H1 (cell line): ENCODE measurements around the gene DEPP1. TPM values are rescaled to one million over a fixed set of nuclear protein-coding genes. Genes with fewer than 3 reads are reported as not detected.

ENCODE experiments used
- ASH2L ChIP-seq: fragments of 200-600, 300-600 bp; sonication (generic); IDR thresholded peaks from one replicate; pipeline ENCODE4 v1.7.1; 2017; ENCODE audit warnings: low read length
- CBX5 ChIP-seq: fragments of 300-800, 300-1000 bp; sonication (generic); IDR thresholded peaks from 2 replicates; pipeline ENCODE4 v1.7.1; 2016; ENCODE audit warnings: antibody characterized with exemption, low read length, low read depth
- JUND ChIP-seq: IDR thresholded peaks from 2 replicates; pipeline ENCODE4 v1.6.1; 2011; ENCODE audit warnings: mild to moderate bottlenecking, improper control_type of control experiment, low read length
- KDM4A ChIP-seq: IDR thresholded peaks from one replicate; pipeline ENCODE4 v1.7.1; 2012; ENCODE audit warnings: low read depth, mild to moderate bottlenecking, moderate library complexity, low read length, inconsistent platforms; ENCODE audit not compliant: severe bottlenecking
- POLR2AphosphoS5 ChIP-seq: IDR thresholded peaks from 2 replicates; pipeline ENCODE4 v1.6.1; 2011; ENCODE audit warnings: low read depth, low read length
- RBBP5 ChIP-seq: IDR thresholded peaks from 2 replicates; pipeline ENCODE4 v1.7.1; 2012; ENCODE audit warnings: low read depth, mild to moderate bottlenecking, inconsistent platforms, low read length, moderate library complexity, borderline replicate concordance
- RNF2 ChIP-seq: fragments of 200-900, 300-1000 bp; sonication (generic); IDR thresholded peaks from 2 replicates; pipeline ENCODE4 v1.7.1; 2016; ENCODE audit warnings: borderline replicate concordance, low read depth, mild to moderate bottlenecking, antibody characterized with exemption, low read length; ENCODE audit not compliant: poor library complexity, severe bottlenecking; ENCODE audit errors: missing control alignments
- SIRT6 ChIP-seq: IDR thresholded peaks from one replicate; pipeline ENCODE4 v1.7.1; 2012; ENCODE audit warnings: low read length, inconsistent platforms
- SP2 ChIP-seq: IDR thresholded peaks from 2 replicates; pipeline ENCODE4 v1.6.1; 2012; ENCODE audit warnings: mild to moderate bottlenecking, low read length, inconsistent platforms
- SUZ12 ChIP-seq: fragments of 200-600 bp; sonication (generic); IDR thresholded peaks from 2 replicates; pipeline ENCODE4 v1.6.1; 2012; ENCODE audit warnings: mild to moderate bottlenecking, inconsistent platforms, low read length, moderate library complexity, mixed read lengths
- TAF1 ChIP-seq: IDR thresholded peaks from 2 replicates; pipeline ENCODE4 v1.6.1; 2011; ENCODE audit warnings: mild to moderate bottlenecking, low read depth, low read length
- TAF7 ChIP-seq: optimal IDR thresholded peaks from 2 replicates; pipeline ENCODE3; 2011; ENCODE audit warnings: low read depth, mild to moderate bottlenecking, inconsistent platforms, low read length, moderate library complexity, borderline replicate concordance
- polyA plus RNA-seq, 7 experiments: library from polyadenylated mRNA; depleted of rRNA in 3 of 7; stranded (reverse) in 5 of 7; unstranded in 2 of 7; fragments of >200 nt in 5 of 7; fragments of 200-250 nt in 2 of 7; gene quantifications; 1 replicate in 5 of 7; 2 replicates in 1 of 7; 4 replicates in 1 of 7; pipeline versions ENCODE4 v1.2.1 to v1.2.3, GENCODE V29; 2011 to 2013; ENCODE audit warnings: missing spikeins in 2 of 7, mixed read lengths in 2 of 7
- total RNA-seq: library from RNA; stranded (reverse); fragmentation: NEBNext Ultra II Directional; extraction: Animal tissue kit (Norgen Biotek cat#: 25700); gene quantifications from 2 replicates; pipeline ENCODE4 v1.2.1, GENCODE V29; 2021
- TF ChIP-seq, protein P1 (sequence below): fragments of 300-600 bp; sonication (generic); IDR thresholded peaks from 2 replicates; pipeline ENCODE4 v1.7.1; 2012; ENCODE audit warnings: low read length, moderate library complexity, mild to moderate bottlenecking, inconsistent platforms; ENCODE audit not compliant: insufficient replicate concordance

Gene DEPP1
- total and polyA plus RNA-seq, 2 of the 8 experiments (the other 6 are each of a cell fraction or from before 2014, with no cell fraction given) = 0.67 to 4.5 TPM

DNA sequence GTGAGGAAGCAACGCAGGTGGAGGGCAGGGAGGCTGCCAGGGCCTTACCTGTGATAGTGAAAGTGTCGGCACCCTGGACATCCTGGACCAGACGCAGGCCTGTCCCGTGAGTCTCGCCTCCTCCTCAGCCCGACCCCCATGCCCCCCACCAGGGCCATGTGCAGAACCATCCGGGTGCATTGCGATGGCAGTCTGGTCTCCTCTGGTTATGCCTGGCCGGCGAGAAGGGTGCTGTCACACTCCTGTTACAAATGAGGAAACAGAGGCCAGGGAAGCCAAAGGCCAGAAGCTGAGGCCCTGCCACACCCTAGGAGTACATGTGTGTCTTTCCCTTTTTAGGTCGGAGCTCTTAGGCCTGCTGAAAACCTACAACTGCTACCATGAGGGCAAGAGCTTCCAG lies 7.2 kb downstream of the DEPP1 start (continued):
- TF ChIP-seq, protein P1, sequence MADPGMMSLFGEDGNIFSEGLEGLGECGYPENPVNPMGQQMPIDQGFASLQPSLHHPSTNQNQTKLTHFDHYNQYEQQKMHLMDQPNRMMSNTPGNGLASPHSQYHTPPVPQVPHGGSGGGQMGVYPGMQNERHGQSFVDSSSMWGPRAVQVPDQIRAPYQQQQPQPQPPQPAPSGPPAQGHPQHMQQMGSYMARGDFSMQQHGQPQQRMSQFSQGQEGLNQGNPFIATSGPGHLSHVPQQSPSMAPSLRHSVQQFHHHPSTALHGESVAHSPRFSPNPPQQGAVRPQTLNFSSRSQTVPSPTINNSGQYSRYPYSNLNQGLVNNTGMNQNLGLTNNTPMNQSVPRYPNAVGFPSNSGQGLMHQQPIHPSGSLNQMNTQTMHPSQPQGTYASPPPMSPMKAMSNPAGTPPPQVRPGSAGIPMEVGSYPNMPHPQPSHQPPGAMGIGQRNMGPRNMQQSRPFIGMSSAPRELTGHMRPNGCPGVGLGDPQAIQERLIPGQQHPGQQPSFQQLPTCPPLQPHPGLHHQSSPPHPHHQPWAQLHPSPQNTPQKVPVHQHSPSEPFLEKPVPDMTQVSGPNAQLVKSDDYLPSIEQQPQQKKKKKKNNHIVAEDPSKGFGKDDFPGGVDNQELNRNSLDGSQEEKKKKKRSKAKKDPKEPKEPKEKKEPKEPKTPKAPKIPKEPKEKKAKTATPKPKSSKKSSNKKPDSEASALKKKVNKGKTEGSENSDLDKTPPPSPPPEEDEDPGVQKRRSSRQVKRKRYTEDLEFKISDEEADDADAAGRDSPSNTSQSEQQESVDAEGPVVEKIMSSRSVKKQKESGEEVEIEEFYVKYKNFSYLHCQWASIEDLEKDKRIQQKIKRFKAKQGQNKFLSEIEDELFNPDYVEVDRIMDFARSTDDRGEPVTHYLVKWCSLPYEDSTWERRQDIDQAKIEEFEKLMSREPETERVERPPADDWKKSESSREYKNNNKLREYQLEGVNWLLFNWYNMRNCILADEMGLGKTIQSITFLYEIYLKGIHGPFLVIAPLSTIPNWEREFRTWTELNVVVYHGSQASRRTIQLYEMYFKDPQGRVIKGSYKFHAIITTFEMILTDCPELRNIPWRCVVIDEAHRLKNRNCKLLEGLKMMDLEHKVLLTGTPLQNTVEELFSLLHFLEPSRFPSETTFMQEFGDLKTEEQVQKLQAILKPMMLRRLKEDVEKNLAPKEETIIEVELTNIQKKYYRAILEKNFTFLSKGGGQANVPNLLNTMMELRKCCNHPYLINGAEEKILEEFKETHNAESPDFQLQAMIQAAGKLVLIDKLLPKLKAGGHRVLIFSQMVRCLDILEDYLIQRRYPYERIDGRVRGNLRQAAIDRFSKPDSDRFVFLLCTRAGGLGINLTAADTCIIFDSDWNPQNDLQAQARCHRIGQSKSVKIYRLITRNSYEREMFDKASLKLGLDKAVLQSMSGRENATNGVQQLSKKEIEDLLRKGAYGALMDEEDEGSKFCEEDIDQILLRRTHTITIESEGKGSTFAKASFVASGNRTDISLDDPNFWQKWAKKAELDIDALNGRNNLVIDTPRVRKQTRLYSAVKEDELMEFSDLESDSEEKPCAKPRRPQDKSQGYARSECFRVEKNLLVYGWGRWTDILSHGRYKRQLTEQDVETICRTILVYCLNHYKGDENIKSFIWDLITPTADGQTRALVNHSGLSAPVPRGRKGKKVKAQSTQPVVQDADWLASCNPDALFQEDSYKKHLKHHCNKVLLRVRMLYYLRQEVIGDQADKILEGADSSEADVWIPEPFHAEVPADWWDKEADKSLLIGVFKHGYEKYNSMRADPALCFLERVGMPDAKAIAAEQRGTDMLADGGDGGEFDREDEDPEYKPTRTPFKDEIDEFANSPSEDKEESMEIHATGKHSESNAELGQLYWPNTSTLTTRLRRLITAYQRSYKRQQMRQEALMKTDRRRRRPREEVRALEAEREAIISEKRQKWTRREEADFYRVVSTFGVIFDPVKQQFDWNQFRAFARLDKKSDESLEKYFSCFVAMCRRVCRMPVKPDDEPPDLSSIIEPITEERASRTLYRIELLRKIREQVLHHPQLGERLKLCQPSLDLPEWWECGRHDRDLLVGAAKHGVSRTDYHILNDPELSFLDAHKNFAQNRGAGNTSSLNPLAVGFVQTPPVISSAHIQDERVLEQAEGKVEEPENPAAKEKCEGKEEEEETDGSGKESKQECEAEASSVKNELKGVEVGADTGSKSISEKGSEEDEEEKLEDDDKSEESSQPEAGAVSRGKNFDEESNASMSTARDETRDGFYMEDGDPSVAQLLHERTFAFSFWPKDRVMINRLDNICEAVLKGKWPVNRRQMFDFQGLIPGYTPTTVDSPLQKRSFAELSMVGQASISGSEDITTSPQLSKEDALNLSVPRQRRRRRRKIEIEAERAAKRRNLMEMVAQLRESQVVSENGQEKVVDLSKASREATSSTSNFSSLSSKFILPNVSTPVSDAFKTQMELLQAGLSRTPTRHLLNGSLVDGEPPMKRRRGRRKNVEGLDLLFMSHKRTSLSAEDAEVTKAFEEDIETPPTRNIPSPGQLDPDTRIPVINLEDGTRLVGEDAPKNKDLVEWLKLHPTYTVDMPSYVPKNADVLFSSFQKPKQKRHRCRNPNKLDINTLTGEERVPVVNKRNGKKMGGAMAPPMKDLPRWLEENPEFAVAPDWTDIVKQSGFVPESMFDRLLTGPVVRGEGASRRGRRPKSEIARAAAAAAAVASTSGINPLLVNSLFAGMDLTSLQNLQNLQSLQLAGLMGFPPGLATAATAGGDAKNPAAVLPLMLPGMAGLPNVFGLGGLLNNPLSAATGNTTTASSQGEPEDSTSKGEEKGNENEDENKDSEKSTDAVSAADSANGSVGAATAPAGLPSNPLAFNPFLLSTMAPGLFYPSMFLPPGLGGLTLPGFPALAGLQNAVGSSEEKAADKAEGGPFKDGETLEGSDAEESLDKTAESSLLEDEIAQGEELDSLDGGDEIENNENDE = no peak
- TF ChIP-seq JUND (no peak), ASH2L (no peak), KDM4A (no peak), SIRT6 (no peak), TAF1 (no peak), CBX5 (no peak), RBBP5 (no peak), POLR2AphosphoS5 (no peak), SUZ12 (no peak), TAF7 (no peak), RNF2 (no peak), SP2 (no peak)
